Fibroblast of lung (primary cell): ENCODE measurements around the gene PGBD1. TPM values are rescaled to one million over a fixed set of nuclear protein-coding genes. Genes with fewer than 3 reads are reported as not detected.

Source experiments
- DNase-seq, 2 donors: peaks; one replicate each; pipeline versions ENCODE4 v3.0.0 to v3.0.0-alpha.2; 2010; ENCODE audit warnings: low read depth in 2 of 2
- H2AFZ ChIP-seq: 2 replicates; pipeline ENCODE4 v1.5.1; 2012; ENCODE audit warnings: low read length, control low read depth, inconsistent platforms
- H3K27ac ChIP-seq: 2 replicates; pipeline ENCODE4 v1.5.1; 2011; ENCODE audit warnings: low read length, control low read depth; ENCODE audit not compliant: insufficient read depth
- H3K27me3 ChIP-seq: 2 replicates; pipeline ENCODE4 v1.5.1; 2011; ENCODE audit warnings: mild to moderate bottlenecking, low read length; ENCODE audit not compliant: control insufficient read depth, insufficient read depth
- H3K36me3 ChIP-seq: 2 replicates; pipeline ENCODE4 v1.5.1; 2011; ENCODE audit warnings: low read length; ENCODE audit not compliant: control insufficient read depth, insufficient read depth
- H3K4me1 ChIP-seq: 2 replicates; pipeline ENCODE4 v1.5.1; 2011; ENCODE audit warnings: low read length; ENCODE audit not compliant: control insufficient read depth, insufficient read depth; ENCODE audit errors: extremely low read depth
- H3K4me2 ChIP-seq: 2 replicates; pipeline ENCODE4 v1.5.1; 2011; ENCODE audit warnings: low read length, control low read depth; ENCODE audit not compliant: insufficient read depth; ENCODE audit errors: extremely low read depth
- H3K4me3 ChIP-seq, 4 experiments: fragments of 200-600 bp in 1 of 4; sonication (generic) in 1 of 4; replicated peaks in 1 of 4; 2 replicates each; pipeline ENCODE4 v1.5.1; 2011 to 2016; ENCODE audit warnings: low read length in 4 of 4, low read depth in 3 of 4, mild to moderate bottlenecking in 3 of 4, control low read depth in 2 of 4, inconsistent platforms in 1 of 4, mixed read lengths in 1 of 4; ENCODE audit not compliant: insufficient read depth in 1 of 4; ENCODE audit errors: control extremely low read depth in 1 of 4
- H3K79me2 ChIP-seq: 2 replicates; pipeline ENCODE4 v1.5.1; 2012; ENCODE audit warnings: mild to moderate bottlenecking, low read length, inconsistent platforms; ENCODE audit not compliant: control insufficient read depth, insufficient read depth
- H3K9ac ChIP-seq: 2 replicates; pipeline ENCODE4 v1.5.1; 2011; ENCODE audit warnings: mild to moderate bottlenecking, low read length, control low read depth; ENCODE audit not compliant: insufficient read depth
- H3K9me3 ChIP-seq: 2 replicates; pipeline ENCODE4 v1.5.1; 2012; ENCODE audit warnings: low read depth, low read length; ENCODE audit not compliant: control insufficient read depth, insufficient read depth
- H4K20me1 ChIP-seq: 2 replicates; pipeline ENCODE4 v1.5.1; 2011; ENCODE audit warnings: low read length; ENCODE audit not compliant: control insufficient read depth, insufficient read depth; ENCODE audit errors: extremely low read depth
- CTCF ChIP-seq, 2 donors: IDR thresholded peaks in 1 of 2; conservative IDR thresholded peaks in 1 of 2; 1 replicate in 1 of 2; 2 replicates in 1 of 2; pipeline ENCODE4 v1.5.1; 2011 to 2012; ENCODE audit warnings: low read length in 2 of 2, control low read depth in 1 of 2, inconsistent platforms in 1 of 2, low read depth in 1 of 2, mild to moderate bottlenecking in 1 of 2
- EZH2 ChIP-seq: IDR thresholded peaks from 2 replicates; pipeline ENCODE4 v1.5.1; 2012; ENCODE audit warnings: low read length, control low read depth, mild to moderate bottlenecking; ENCODE audit errors: missing control alignments
- polyA plus RNA-seq, 2 donors: library from polyadenylated mRNA; depleted of rRNA in 1 of 2; stranded (reverse) in 1 of 2; unstranded in 1 of 2; fragments of >200 nt; gene quantifications; 2 replicates each; pipeline ENCODE4 v1.2.1, GENCODE V29; 2011 to 2012; ENCODE audit warnings: missing spikeins in 1 of 2
- total RNA-seq: library from RNA; depleted of rRNA; stranded (reverse); fragments of >200 nt; gene quantifications from 2 replicates; pipeline ENCODE4 v1.2.1, GENCODE V29; 2014

PGBD1 gene
- total and polyA plus RNA-seq, 2 donors (not counting 1 experiment from before 2014, with no cell fraction given): 5.5 to 5.8 TPM

GRCh38 chr6:28282926-28283325, 1.6 kb downstream of the PGBD1 start:
- Histone ChIP-seq H3K36me3 (peaks cover 4% of the 10 kb centered on the region), H3K79me2 (peaks cover 7% of the 10 kb centered on the region), H3K9ac (no peak overlapping the region), H3K4me2 (no peak overlapping the region), H4K20me1 (no peaks in the 10 kb centered on the region), H2AFZ (no peak overlapping the region), H3K27ac (no peak overlapping the region), H3K4me1 (no peaks in the 10 kb centered on the region), H3K9me3 (no peaks in the 10 kb centered on the region), H3K4me3 (no peak overlapping the region), H3K27me3 (no peaks in the 10 kb centered on the region)
- peak in 1 of 2 donors; percentile 19 for DNase-seq
- TF ChIP-seq EZH2: no peak
- TF ChIP-seq CTCF (conservative IDR thresholded peaks at IDR 0.05 in 1 of 2, IDR thresholded peaks at IDR 0.05 in 1 of 2; ENCODE audit: low read depth in 1 of 2, low read length in 2 of 2): no peak

- no peaks in the 10 kb centered on the region for H3K9me3 ChIP-seq
- H4K20me1 ChIP-seq: no peaks in the 10 kb centered on the region
- TF ChIP-seq CTCF (conservative IDR thresholded peaks at IDR 0.05 in 1 of 2, IDR thresholded peaks at IDR 0.05 in 1 of 2; ENCODE audit: low read depth in 1 of 2, low read length in 2 of 2) (no peak), EZH2 (no peak)
- no peak overlapping the region for H2AFZ ChIP-seq
- H3K9ac ChIP-seq: no peak overlapping the region
- H3K4me2 ChIP-seq: no peak overlapping the region
- no peaks in the 10 kb centered on the region for H3K79me2 ChIP-seq
- H3K27ac ChIP-seq: no peak overlapping the region
- DNase-seq: no peak
- no peaks in the 10 kb centered on the region for H3K27me3 ChIP-seq
- no peaks in the 10 kb centered on the region for H3K4me1 ChIP-seq
- H3K4me3 ChIP-seq: no peak overlapping the region
- H3K36me3 ChIP-seq: peaks cover 3% of the 10 kb centered on the region
Observed at GRCh38 chr6:28291573-28291972, 10.2 kb downstream of the PGBD1 start.

GRCh38 chr6:28295326-28295725, 14.0 kb downstream of the PGBD1 start:
- no peak for TF ChIP-seq EZH2
- TF ChIP-seq CTCF (conservative IDR thresholded peaks at IDR 0.05 in 1 of 2, IDR thresholded peaks at IDR 0.05 in 1 of 2; ENCODE audit: low read depth in 1 of 2, low read length in 2 of 2): no peak
- Histone ChIP-seq H3K27ac (no peak overlapping the region), H4K20me1 (no peaks in the 10 kb centered on the region), H3K9me3 (no peaks in the 10 kb centered on the region), H3K27me3 (no peaks in the 10 kb centered on the region), H2AFZ (no peak overlapping the region), H3K9ac (no peak overlapping the region), H3K79me2 (no peaks in the 10 kb centered on the region), H3K4me1 (no peaks in the 10 kb centered on the region), H3K4me2 (no peak overlapping the region), H3K36me3 (no peaks in the 10 kb centered on the region), H3K4me3 (no peak overlapping the region)
- DNase-seq: no peak
